Measurements from ENCODE around the gene CIPC.

Gene CIPC

DNA sequence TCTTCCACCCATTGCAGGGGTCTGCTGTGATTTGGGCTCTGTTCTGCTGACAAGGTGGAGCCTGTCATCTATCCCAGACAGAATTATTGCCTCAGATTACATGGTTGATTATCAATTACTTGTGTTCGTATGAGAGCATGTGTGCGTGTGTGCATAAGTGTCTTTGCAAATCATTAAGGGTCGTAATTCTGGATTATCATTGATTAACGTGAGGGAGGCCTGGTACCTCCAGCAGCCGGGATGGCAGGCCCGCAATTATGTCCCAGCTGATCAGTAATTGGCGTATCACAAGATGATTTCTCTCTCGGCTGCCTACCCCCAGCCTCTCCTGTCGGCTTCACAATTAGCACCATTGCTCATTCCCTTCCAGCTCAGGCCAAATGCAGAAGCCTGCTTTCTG is 39.9 kb upstream of the CIPC start:
- ATAC-seq (ENCODE audit: insufficient read depth, low read depth) (no peak), DNase-seq (no peak)
- Histone ChIP-seq H3K9me3 (ENCODE audit: insufficient read depth, low read length, severe bottlenecking) (no peaks in the 10 kb centered on the region), H3K79me2 (ENCODE audit: insufficient read depth, low read length) (no peaks in the 10 kb centered on the region), H3K27ac (ENCODE audit: low read length) (no peak overlapping the region), H4K20me1 (ENCODE audit: insufficient read depth, low read length) (no peaks in the 10 kb centered on the region), H3K4me1 (ENCODE audit: insufficient read depth, low read length) (peaks cover under 1% of the 10 kb centered on the region; the same call in 1 of the 2 replicates), H2AFZ (ENCODE audit: low read depth, low read length) (no peak overlapping the region), H3K4me3 (ENCODE audit: low read depth in 1 of 2, low read length in 2 of 2) (no peak overlapping the region), H3K36me3 (ENCODE audit: insufficient read depth, low read length) (no peaks in the 10 kb centered on the region), H3K27me3 (ENCODE audit: insufficient read depth, low read length, poor library complexity) (no peaks in the 10 kb centered on the region), H3K4me2 (ENCODE audit: insufficient read depth, low read length) (no peak overlapping the region), H3K9ac (ENCODE audit: low read depth, low read length) (no peak overlapping the region)
- TF ChIP-seq, protein P1, sequence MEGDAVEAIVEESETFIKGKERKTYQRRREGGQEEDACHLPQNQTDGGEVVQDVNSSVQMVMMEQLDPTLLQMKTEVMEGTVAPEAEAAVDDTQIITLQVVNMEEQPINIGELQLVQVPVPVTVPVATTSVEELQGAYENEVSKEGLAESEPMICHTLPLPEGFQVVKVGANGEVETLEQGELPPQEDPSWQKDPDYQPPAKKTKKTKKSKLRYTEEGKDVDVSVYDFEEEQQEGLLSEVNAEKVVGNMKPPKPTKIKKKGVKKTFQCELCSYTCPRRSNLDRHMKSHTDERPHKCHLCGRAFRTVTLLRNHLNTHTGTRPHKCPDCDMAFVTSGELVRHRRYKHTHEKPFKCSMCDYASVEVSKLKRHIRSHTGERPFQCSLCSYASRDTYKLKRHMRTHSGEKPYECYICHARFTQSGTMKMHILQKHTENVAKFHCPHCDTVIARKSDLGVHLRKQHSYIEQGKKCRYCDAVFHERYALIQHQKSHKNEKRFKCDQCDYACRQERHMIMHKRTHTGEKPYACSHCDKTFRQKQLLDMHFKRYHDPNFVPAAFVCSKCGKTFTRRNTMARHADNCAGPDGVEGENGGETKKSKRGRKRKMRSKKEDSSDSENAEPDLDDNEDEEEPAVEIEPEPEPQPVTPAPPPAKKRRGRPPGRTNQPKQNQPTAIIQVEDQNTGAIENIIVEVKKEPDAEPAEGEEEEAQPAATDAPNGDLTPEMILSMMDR (IDR thresholded peaks at IDR 0.05; ENCODE audit: borderline replicate concordance, extremely low read depth, low read length, poor library complexity, severe bottlenecking) = no peak
- TF ChIP-seq EZH2 (IDR thresholded peaks at IDR 0.05; ENCODE audit: borderline replicate concordance, low read depth, low read length, severe bottlenecking) = no peak

DNA sequence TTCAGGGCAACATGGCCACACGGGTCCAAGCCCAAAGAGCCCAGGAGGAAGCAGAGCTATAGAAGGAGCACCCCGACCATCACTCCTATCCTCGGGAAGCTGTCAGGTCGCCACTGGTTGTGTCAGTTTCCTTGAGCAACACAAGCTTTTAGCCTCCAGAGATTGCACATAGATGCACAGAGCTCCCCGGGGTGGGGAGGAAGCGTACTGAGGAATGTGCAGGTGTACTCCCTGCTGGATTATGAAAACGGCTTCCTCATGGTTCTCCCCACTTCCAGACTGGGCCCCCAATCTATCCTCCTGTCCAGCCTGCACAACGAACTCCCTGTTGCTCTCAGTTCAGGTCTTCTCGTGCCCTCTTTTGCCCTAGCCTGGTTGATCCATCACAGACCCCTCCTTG is 39.3 kb upstream of the CIPC start:
- Histone ChIP-seq H2AFZ (ENCODE audit: low read depth, low read length) (no peak overlapping the region), H4K20me1 (ENCODE audit: insufficient read depth, low read length) (no peaks in the 10 kb centered on the region), H3K4me3 (ENCODE audit: low read depth in 1 of 2, low read length in 2 of 2) (no peak overlapping the region), H3K27ac (ENCODE audit: low read length) (no peak overlapping the region), H3K9me3 (ENCODE audit: insufficient read depth, low read length, severe bottlenecking) (no peaks in the 10 kb centered on the region), H3K9ac (ENCODE audit: low read depth, low read length) (no peak overlapping the region), H3K4me2 (ENCODE audit: insufficient read depth, low read length) (no peak overlapping the region), H3K79me2 (ENCODE audit: insufficient read depth, low read length) (no peaks in the 10 kb centered on the region), H3K36me3 (ENCODE audit: insufficient read depth, low read length) (no peaks in the 10 kb centered on the region), H3K27me3 (ENCODE audit: insufficient read depth, low read length, poor library complexity) (no peaks in the 10 kb centered on the region), H3K4me1 (ENCODE audit: insufficient read depth, low read length) (no peaks in the 10 kb centered on the region)
- DNase-seq (no peak), ATAC-seq (ENCODE audit: insufficient read depth, low read depth) (no peak)
- TF ChIP-seq EZH2 (IDR thresholded peaks at IDR 0.05; ENCODE audit: borderline replicate concordance, low read depth, low read length, severe bottlenecking) = no peak
- TF ChIP-seq, protein P1 (IDR thresholded peaks at IDR 0.05; ENCODE audit: borderline replicate concordance, extremely low read depth, low read length, poor library complexity, severe bottlenecking) = no peak

- Histone ChIP-seq H3K36me3 (ENCODE audit: insufficient read depth, low read length) (no peaks in the 10 kb centered on the region), H3K9ac (ENCODE audit: low read depth, low read length) (no peak overlapping the region), H3K27ac (ENCODE audit: low read length) (no peak overlapping the region), H3K79me2 (ENCODE audit: insufficient read depth, low read length) (no peaks in the 10 kb centered on the region), H3K4me3 (ENCODE audit: low read depth in 1 of 2, low read length in 2 of 2) (no peak overlapping the region), H3K27me3 (ENCODE audit: insufficient read depth, low read length, poor library complexity) (no peaks in the 10 kb centered on the region), H3K9me3 (ENCODE audit: insufficient read depth, low read length, severe bottlenecking) (no peaks in the 10 kb centered on the region), H2AFZ (ENCODE audit: low read depth, low read length) (no peak overlapping the region), H3K4me1 (ENCODE audit: insufficient read depth, low read length) (no peaks in the 10 kb centered on the region), H3K4me2 (ENCODE audit: insufficient read depth, low read length) (no peak overlapping the region), H4K20me1 (ENCODE audit: insufficient read depth, low read length) (no peaks in the 10 kb centered on the region)
- TF ChIP-seq EZH2 (IDR thresholded peaks at IDR 0.05; ENCODE audit: borderline replicate concordance, low read depth, low read length, severe bottlenecking) = no peak
- TF ChIP-seq, protein P1 (IDR thresholded peaks at IDR 0.05; ENCODE audit: borderline replicate concordance, extremely low read depth, low read length, poor library complexity, severe bottlenecking) = no peak
- ATAC-seq (ENCODE audit: insufficient read depth, low read depth) (no peak), DNase-seq (no peak)
These were observed 38.7 kb upstream of the CIPC start for GRCh38 chr14:77059276-77059915.
